Stimulated activated CD4-positive, alpha-beta T cell treated with anti-CD3 and anti-CD28 coated beads, Interleukin-4, amount 100 ng/mL, for 4 hours (primary cell): Measurements from ENCODE around the gene MGAT5.
A peak's percentile ranks its signal among the peaks of the same experiment; 100 is the strongest.

Source experiments
- DNase-seq, 2 experiments: peaks; one replicate each; pipeline ENCODE4 v3.0.0-alpha.2; 2020

Gene MGAT5

DNA sequence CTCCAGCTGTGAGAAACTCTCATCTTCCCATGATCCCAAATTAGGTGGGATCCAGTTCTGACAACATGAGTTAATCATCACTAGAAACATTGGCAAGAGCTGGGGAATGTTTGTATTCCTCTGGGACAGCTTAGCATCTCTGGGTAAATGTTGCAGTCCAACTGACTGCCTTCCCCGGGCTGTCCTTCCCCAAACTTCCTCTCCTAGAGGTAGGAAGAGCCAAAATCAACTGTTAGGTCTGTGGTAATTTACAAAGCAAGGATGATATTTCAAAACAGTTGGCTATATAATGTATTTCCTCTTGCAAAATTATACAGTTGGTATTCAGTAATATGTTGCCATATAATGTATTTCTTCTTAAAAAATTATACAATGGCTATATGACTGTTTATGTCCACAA is 148.5 kb downstream of the MGAT5 start:
- DNase-seq = no peak

DNA sequence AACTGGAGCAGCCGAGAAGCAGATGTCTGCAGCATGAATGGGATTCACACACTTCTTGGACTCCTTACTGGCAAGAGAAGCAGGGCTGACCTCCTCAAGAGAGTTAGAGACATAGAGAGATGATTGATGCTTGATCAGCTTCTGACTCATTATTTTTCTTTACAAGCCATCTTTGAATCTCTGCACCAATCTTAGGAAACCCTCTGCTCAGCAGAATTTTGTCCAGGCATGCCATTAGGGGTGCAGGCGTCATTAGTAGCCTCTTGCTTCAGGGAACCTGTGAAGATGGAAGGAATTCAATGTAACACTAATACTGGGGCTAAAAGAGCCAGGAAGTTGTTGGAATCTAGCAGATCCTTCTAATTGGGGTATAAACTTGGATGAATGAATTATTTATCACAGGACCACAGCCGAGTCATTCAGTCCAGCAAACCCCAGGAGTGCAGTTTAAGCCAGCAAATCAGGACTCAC is 151.8 kb downstream of the MGAT5 start:
- DNase-seq = no peak

DNA sequence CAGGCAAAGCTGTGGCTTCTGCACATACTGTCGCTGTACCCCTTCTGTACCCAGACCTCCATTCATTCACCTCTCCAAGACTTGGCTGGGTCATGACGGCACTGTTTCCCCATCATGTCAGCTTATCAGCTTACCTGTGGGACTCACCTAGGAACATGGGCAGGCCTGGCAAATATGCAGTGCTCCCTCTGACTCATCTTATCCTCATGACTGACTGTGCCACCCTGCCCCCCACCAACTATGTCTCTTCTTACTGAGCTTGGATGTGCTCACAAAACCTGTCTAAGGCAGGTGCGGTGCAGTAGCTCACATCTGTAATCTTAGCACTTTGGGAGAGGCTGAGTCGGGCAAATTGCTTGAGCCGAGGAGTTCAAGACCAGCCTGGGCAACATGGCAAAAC is 152.4 kb downstream of the MGAT5 start:
- DNase-seq = peak in 1 of 2 experiments; percentile 13

GRCh38 chr2:134406736-134407135 is 152.9 kb downstream of the MGAT5 start:
- DNase-seq = no peak

- no peak for DNase-seq
Measured at GRCh38 chr2:134407154-134407890, 153.4 kb downstream of the MGAT5 start.

GRCh38 chr2:134408386-134408785 is 154.5 kb downstream of the MGAT5 start:
- DNase-seq = no peak

DNA sequence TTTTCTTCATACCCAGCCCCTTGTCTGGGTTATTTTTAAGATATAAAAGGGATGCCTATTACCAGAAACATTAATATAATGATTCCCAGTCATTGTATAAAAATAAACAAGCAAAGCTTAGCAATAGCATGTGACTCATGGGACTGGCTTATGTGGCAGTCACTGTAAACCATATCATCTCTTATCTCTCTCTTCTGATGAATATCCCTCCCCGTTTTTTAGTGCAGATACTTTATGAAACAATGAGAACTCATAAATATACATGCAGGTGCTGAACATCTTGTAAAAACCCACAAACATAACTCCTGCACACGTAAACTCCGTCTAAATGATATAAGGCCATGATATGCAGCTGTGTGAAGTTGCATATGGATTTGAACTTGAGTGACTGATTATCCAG is 154.9 kb downstream of the MGAT5 start:
- DNase-seq = no peak

DNA sequence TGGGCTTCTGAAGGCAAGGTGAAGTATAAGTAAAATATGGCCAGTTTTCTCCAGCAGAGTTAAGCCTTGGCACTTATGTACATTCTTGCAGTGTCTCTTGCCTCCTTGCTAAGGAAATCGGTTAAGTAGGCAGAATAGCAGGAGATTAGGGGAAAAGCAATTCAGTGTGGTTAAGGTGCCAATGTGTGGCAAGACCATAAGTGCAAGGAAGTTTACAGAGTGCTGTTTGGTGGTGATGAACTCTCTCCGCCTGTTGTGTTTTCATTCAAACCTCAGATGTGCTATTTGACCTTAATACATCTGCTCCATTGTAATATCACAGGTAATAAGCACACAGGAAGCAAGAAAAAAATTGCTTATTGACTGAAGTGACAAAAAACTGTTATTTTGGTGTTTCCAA is 156.1 kb downstream of the MGAT5 start:
- DNase-seq = no peak

DNA sequence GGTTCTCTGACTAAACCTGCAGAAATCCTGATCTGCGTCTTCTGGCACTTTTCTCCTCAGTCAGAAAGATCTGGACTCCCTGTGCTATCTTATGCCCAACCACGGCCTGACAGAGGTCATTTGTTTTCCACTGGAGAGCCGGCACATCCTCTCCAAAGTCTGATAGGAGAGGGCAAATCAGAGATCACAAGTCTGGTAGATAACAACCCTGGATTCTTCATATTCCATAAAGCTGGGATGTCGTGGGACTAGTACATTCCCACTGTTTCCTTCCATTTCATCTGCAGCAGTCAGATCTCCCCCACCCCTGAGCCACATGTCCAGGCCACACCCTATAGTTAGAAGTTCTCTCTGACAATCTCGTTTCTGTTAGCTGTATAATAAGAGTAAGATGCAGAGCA is 157.0 kb downstream of the MGAT5 start:
- no peak for DNase-seq

DNA sequence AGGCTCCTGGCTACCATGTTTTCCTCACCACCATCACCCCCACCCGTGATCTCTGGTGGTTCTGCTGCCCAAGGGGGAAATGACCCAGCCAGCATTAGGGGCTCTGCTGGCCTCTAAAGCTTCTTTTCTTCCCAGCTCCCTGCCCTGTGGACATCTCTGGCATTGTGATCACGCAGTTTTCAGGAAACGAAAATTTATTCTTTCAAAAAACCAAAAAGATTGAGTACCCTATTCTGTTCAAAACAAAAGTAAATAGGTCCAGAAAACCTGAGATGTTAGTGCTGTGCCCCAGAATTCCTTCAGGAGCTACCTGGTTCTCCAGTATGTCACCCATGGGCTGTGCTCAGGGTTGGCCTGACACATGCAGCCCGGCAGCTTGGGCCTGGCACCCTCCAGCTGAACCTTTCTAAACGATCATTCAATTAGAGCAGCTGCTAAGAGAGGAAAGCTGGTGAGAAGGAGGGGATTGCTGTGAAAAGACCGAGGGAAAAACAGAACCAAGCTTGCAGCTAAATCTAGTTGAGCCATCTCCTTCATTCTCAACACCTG is 157.5 kb downstream of the MGAT5 start:
- no peak for DNase-seq

DNA sequence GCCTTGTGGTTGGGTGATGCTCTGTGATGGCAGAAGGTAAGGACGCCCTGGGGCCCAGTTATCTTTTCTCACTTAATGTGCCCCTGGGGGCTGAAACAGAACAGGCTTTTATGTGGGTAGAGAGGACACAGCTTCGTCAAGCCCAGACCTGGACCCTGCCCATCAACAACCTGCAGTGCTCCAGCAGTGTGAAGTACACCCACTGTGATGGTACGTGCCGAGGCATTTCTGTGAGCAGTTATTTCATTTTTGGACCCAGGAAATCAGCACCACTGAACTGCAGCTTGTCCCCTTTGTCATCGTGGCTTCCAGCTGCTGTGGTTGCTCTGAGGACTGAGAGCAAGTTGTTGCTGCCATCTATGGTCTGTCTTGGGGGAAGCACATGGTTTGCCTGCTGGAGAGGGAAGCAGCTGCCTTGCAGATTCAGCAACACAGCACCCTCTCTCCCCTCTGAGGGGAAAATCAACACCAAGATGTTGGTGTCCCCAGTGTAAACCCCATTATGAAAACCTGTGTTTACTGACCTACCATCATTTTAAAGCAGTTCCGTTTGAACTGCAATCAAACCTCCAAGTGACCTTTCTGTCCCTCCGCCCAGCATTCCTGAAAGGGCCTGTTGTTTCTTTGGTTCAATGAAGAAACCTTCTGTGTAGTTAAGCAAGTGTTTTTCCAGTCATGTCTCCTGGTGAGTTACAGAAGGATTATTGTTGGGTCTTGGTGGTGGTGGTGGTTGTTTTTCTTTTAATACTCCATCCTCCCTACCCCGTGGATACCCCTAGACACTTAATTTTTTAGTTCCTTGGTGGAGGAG is 158.2 kb downstream of the MGAT5 start:
- DNase-seq = peak; percentile 45 to 59

- DNase-seq = no peak
Measured at GRCh38 chr2:134412639-134412999, 158.7 kb downstream of the MGAT5 start.

GRCh38 chr2:134413430-134413829 is 159.6 kb downstream of the MGAT5 start:
- no peak for DNase-seq

GRCh38 chr2:134413912-134414311 is 160.0 kb downstream of the MGAT5 start:
- no peak for DNase-seq

DNA sequence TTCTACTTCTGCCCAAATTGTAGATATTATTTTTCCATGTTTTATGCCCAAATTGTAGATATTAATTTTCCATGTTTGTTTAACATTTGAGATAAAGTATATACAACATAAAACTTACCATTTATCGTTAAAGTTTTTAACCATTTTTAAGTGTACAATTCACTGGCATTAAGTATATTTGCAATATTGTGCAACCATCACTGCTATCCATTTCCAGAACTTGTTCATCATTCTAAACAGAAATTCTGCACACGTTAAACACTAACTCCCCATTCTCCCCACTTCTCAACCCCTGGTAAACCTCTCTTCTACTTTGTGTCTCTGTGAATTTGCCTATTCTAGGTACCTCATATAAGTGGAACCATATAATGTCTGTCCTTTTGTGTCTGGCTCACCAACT is 162.1 kb downstream of the MGAT5 start:
- no peak for DNase-seq

GRCh38 chr2:134416637-134417036 is 162.8 kb downstream of the MGAT5 start:
- DNase-seq = no peak

DNA sequence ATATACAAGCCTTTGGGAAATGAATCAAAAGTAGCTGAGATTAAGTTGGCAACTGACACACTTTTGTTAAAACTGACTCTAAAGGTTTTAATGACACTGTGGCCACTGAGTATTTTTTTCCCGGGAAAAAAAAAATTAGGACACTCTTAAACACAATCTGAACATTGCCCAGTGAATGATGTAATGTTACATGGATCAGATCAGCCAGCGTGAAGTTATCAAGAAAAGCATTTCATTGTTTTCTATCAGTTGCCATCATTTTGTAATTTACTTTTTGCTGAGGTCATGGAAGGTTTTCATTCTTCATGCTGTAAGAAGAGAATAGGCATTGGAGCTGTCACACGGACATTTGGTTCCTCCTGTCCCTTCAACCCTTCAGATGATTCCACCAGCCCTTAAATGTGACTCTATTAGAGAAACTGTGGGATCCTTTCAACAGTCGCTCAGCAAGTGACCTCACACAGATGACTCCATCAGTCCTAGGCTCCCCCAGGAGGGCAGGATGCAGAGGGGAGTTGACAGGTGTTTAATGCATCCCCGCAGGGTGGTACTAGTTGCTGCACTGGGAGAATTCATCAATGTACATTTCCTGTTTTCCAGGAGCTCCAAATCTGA is 164.2 kb downstream of the MGAT5 start:
- DNase-seq = no peak

DNA sequence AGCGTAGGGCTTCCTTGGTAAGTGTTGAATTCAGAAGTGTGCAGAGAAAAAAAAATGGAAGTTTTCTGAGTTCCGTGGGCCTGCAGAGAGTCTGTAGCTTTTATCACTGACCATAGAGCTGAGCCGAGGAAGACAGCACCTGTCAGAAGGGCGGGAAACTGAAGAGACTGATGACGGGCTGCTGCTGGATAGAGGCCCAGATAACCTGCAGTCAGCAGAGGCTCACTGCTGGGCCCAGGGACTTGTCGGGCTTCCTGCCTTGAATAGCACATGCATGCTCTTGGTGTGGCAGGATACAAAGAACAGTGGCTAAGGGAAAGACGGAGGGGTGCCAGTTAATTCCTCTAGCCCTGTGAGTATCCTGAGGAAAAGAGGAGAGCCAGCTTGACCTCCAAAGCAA is 166.4 kb downstream of the MGAT5 start:
- no peak for DNase-seq

- DNase-seq = no peak
Measured at GRCh38 chr2:134420920-134421319, 167.0 kb downstream of the MGAT5 start.

- no peak for DNase-seq
Measured at GRCh38 chr2:134421556-134422328, 167.9 kb downstream of the MGAT5 start.

- DNase-seq = no peak
Measured at GRCh38 chr2:134425724-134426496, 172.0 kb downstream of the MGAT5 start.

DNA sequence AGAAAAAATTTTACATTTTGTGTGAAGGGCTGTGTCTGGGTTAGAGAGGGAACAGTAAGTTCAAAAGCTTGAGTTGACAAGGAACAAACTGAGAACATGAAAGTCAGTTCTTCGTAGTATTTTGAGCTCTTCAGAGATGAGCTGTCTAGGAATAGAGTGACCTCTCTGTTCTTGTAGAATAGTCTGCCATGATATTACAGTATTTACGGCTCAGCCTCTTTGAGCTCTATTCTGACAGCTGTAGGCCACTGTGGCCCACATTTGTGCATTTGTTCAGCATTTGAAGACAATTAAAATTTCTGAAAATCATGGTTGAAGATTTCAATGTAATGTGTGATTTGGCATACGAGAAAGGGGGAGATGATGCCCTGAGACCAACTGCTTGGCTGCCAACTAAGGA is 172.8 kb downstream of the MGAT5 start:
- DNase-seq = no peak
